Activated T-cell treated with anti-CD3 and anti-CD28 coated beads, Interleukin-2, amount 50 U/mL, for 24 hours (primary cell): ENCODE results near the gene ZFYVE26.

ENCODE experiments used
- DNase-seq: peaks from one replicate; pipeline ENCODE4 v3.0.0-alpha.2; 2020
- H3K27ac Mint-ChIP-seq: 2 replicates; pipeline ENCODE4 v1.8.0; 2020; ENCODE audit warnings: mild to moderate bottlenecking, mixed read lengths
- H3K27me3 Mint-ChIP-seq: 2 replicates; pipeline ENCODE4 v1.8.0; 2020; ENCODE audit warnings: mixed read lengths
- H3K36me3 Mint-ChIP-seq: 2 replicates; pipeline ENCODE4 v1.8.0; 2020; ENCODE audit warnings: low read depth, mixed read lengths
- H3K4me1 Mint-ChIP-seq: 2 replicates; pipeline ENCODE4 v1.8.0; 2020; ENCODE audit warnings: low read depth, mixed read lengths
- H3K4me3 Mint-ChIP-seq: 2 replicates; pipeline ENCODE4 v1.8.0; 2020; ENCODE audit warnings: mild to moderate bottlenecking, moderate library complexity, mixed read lengths
- H3K9me3 Mint-ChIP-seq: 2 replicates; pipeline ENCODE4 v1.8.0; 2020; ENCODE audit warnings: mixed read lengths

The ZFYVE26 gene

GRCh38 chr14:67816326-67817002 is at the start of gene ZFYVE26:
TSS of gene ZFYVE26 (minus strand) at chr14:67816590. CDS start at chr14:67815963, 627 bp downstream.
- Mint-ChIP-seq H3K4me1 (peaks cover 55% of the 10 kb centered on the region), H3K9me3 (no peaks in the 10 kb centered on the region), H3K27me3 (no peaks in the 10 kb centered on the region), H3K4me3 (peak within 1 kb of the TSS; percentile 96), H3K36me3 (peaks cover 40% of the 10 kb centered on the region), H3K27ac (peak within 1 kb of the TSS; percentile 98)
- peak; percentile 85 for DNase-seq

DNA sequence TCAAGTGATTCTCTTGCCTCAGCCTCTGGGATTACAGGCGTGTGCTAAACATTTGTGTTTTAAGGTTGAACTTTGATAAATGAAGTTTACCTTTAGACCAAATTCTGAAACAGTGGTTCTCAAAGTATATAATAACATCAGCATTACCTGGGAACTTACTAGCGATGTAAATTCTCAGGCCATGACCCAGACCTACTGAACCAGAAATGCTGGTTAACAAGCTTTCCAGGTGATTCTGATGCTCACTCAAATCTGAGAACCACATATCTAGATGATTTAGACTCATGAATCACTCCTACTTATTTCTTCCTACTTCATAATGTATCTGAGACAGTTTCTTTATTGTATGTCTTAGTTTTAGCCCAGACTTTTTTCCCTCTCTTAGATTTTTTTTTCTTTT is 46.8 kb upstream of the ZFYVE26 start:
- peaks cover 31% of the 10 kb centered on the region for H3K36me3 Mint-ChIP-seq
- no peak overlapping the region for H3K4me3 Mint-ChIP-seq
- H3K4me1 Mint-ChIP-seq = peaks cover 9% of the 10 kb centered on the region
- no peaks in the 10 kb centered on the region for H3K9me3 Mint-ChIP-seq
- no peak overlapping the region for H3K27ac Mint-ChIP-seq
- no peaks in the 10 kb centered on the region for H3K27me3 Mint-ChIP-seq
- no peak for DNase-seq

GRCh38 chr14:67859169-67859749 is 42.9 kb upstream of the ZFYVE26 start:
- H3K36me3 Mint-ChIP-seq = no peaks in the 10 kb centered on the region
- DNase-seq = no peak
- H3K4me1 Mint-ChIP-seq = peaks cover 9% of the 10 kb centered on the region
- H3K4me3 Mint-ChIP-seq = no peak overlapping the region
- H3K27me3 Mint-ChIP-seq = no peaks in the 10 kb centered on the region
- H3K27ac Mint-ChIP-seq = no peak overlapping the region
- no peaks in the 10 kb centered on the region for H3K9me3 Mint-ChIP-seq

GRCh38 chr14:67857778-67858350 is 41.5 kb upstream of the ZFYVE26 start:
- no peak for DNase-seq
- H3K27ac Mint-ChIP-seq = no peak overlapping the region
- no peaks in the 10 kb centered on the region for H3K36me3 Mint-ChIP-seq
- peaks cover 10% of the 10 kb centered on the region for H3K4me1 Mint-ChIP-seq
- no peaks in the 10 kb centered on the region for H3K27me3 Mint-ChIP-seq
- no peak overlapping the region for H3K4me3 Mint-ChIP-seq
- H3K9me3 Mint-ChIP-seq = no peaks in the 10 kb centered on the region

- H3K9me3 Mint-ChIP-seq = no peaks in the 10 kb centered on the region
- no peak for DNase-seq
- H3K27me3 Mint-ChIP-seq = no peaks in the 10 kb centered on the region
- no peaks in the 10 kb centered on the region for H3K36me3 Mint-ChIP-seq
- H3K27ac Mint-ChIP-seq = no peak overlapping the region
- no peak overlapping the region for H3K4me3 Mint-ChIP-seq
- H3K4me1 Mint-ChIP-seq = peaks cover 10% of the 10 kb centered on the region
Observed at GRCh38 chr14:67856827-67857226, 40.4 kb upstream of the ZFYVE26 start.

DNA sequence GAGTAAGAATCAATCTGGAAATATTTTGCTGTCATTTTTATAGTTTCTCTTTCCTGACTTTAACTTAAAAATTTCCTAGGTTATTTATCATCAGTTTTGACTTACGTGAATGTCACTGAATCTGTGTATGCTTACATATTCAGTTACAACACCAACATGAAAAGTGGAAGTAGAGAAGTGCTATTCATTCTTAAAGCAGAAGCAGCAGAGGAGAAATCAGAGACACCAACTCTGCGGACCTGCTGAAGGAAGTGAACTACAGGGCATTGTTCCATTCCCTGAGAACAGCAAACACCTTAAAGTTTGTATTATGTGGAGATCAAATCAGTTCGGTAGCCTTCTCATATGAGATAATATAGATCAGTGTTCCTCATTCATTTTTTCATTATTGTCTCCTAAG is 37.3 kb upstream of the ZFYVE26 start:
- DNase-seq = no peak
- peaks cover 4% of the 10 kb centered on the region for H3K4me1 Mint-ChIP-seq
- H3K9me3 Mint-ChIP-seq = no peaks in the 10 kb centered on the region
- no peaks in the 10 kb centered on the region for H3K36me3 Mint-ChIP-seq
- H3K27me3 Mint-ChIP-seq = no peaks in the 10 kb centered on the region
- H3K27ac Mint-ChIP-seq = no peak overlapping the region
- H3K4me3 Mint-ChIP-seq = no peak overlapping the region

DNA sequence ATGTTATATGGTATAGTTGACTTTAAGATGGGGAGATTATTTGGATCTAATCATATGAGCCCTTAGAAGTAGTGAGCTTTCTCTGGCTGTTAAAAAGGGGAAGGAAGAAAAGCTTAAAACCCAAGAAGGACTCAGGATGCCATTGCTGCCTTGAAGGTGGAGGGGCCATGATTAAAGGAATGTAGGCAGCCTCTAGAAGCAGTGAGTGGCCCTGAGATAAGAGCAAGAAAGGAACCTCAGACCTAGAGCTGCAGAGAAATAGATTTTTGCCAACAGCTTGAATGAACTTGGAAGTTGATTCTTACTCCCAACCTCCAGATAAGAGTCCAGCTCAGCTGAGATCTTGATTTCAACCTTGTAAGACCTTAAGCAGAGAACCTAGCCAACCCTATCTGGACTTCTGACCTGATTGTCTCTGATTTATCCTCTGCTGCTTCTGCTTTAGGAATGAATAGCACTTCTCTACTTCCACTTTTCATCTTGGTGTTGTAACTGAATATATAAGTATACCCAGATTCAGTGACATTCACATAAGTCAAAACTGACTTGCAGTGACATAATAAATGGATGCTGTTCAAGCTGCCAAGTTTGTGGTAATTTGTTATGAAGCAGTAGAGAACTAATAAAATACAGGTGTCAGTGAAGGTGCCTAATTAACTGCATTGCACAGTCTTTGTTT is 36.7 kb upstream of the ZFYVE26 start:
- H3K9me3 Mint-ChIP-seq = peaks cover 5% of the 10 kb centered on the region
- no peak overlapping the region for H3K27ac Mint-ChIP-seq
- peaks cover 4% of the 10 kb centered on the region for H3K36me3 Mint-ChIP-seq
- no peak for DNase-seq
- H3K4me1 Mint-ChIP-seq = peaks cover 4% of the 10 kb centered on the region
- no peaks in the 10 kb centered on the region for H3K27me3 Mint-ChIP-seq
- no peak overlapping the region for H3K4me3 Mint-ChIP-seq

- Mint-ChIP-seq H3K9me3 (peaks cover 5% of the 10 kb centered on the region), H3K36me3 (peaks cover 11% of the 10 kb centered on the region), H3K27ac (no peak overlapping the region), H3K27me3 (no peaks in the 10 kb centered on the region), H3K4me1 (peaks cover 4% of the 10 kb centered on the region), H3K4me3 (no peak overlapping the region)
- DNase-seq = no peak
Observed at GRCh38 chr14:67851785-67852410, 35.5 kb upstream of the ZFYVE26 start.

GRCh38 chr14:67850066-67850830 is 33.9 kb upstream of the ZFYVE26 start:
- DNase-seq = no peak
- Mint-ChIP-seq H3K4me1 (peaks cover 4% of the 10 kb centered on the region), H3K27me3 (no peaks in the 10 kb centered on the region), H3K36me3 (peaks cover 14% of the 10 kb centered on the region), H3K27ac (no peak overlapping the region), H3K4me3 (no peak overlapping the region), H3K9me3 (peaks cover 7% of the 10 kb centered on the region)

DNA sequence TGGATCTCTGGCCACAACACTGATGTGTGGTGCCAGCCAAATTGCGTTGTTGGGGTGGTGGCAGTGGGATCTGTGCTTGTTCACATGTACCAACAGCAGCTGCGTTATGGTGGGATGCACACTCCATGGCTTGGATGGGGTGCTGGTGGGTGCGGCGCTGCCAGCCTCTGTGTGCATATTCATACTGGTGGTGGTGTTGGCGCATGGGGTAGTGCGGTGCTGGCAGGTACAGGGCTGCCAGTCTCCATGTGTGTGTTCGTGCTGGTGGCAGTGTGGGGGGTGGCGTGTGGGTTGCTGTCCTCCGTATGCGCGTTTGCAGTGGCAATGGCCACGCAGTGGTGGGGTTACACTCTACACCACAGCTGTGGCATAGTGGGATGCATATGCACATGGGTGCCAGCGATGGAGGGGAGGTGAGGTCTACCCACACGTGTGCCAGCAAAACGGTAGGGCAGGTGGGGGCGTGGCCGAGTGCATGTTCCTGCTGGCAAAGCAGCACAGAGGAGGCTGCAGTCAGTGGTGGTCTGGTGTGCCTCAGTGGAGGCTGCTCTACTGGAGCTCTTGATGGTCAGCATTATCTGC is 29.7 kb upstream of the ZFYVE26 start:
- DNase-seq = no peak
- Mint-ChIP-seq H3K9me3 (peaks cover 7% of the 10 kb centered on the region), H3K4me1 (peaks cover 4% of the 10 kb centered on the region), H3K27ac (no peak overlapping the region), H3K36me3 (peaks cover 18% of the 10 kb centered on the region), H3K27me3 (no peaks in the 10 kb centered on the region), H3K4me3 (no peak overlapping the region)

- no peak overlapping the region for H3K27ac Mint-ChIP-seq
- no peaks in the 10 kb centered on the region for H3K4me1 Mint-ChIP-seq
- DNase-seq = no peak
Observed at GRCh38 chr14:67837011-67837624, 20.7 kb upstream of the ZFYVE26 start.

GRCh38 chr14:67835596-67835995 is 19.2 kb upstream of the ZFYVE26 start:
- no peak for DNase-seq
- H3K4me1 Mint-ChIP-seq = no peaks in the 10 kb centered on the region
- H3K27ac Mint-ChIP-seq = no peak overlapping the region
- no peak overlapping the region for H3K4me3 Mint-ChIP-seq
- H3K27me3 Mint-ChIP-seq = no peaks in the 10 kb centered on the region
- H3K36me3 Mint-ChIP-seq = peaks cover 23% of the 10 kb centered on the region
- no peaks in the 10 kb centered on the region for H3K9me3 Mint-ChIP-seq

More at GRCh38 chr14:67837011-67837624, 20.7 kb upstream of the ZFYVE26 start:
- H3K27me3 Mint-ChIP-seq = no peaks in the 10 kb centered on the region
- H3K4me3 Mint-ChIP-seq = no peak overlapping the region
- H3K9me3 Mint-ChIP-seq = no peaks in the 10 kb centered on the region
- H3K36me3 Mint-ChIP-seq = peaks cover 23% of the 10 kb centered on the region

DNA sequence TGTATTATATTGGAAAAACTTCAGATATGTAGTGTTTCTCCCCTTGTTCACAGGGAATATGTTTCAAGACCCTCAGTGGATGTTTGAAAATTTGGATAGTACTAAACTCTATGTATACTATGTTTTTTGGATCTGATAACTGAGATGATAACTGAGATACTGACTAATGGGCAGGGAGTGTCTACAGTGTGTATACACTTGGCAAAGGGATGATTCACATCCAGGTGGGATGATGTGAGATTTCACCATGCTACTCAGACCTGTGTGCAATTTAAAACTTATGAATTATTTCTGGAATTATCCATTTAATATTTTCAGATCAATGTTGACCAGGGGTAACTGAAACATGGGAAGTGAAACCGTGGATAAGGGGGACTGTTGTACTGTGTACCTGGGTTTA is 17.0 kb upstream of the ZFYVE26 start:
- no peaks in the 10 kb centered on the region for H3K9me3 Mint-ChIP-seq
- H3K36me3 Mint-ChIP-seq = peaks cover 35% of the 10 kb centered on the region
- H3K4me1 Mint-ChIP-seq = no peaks in the 10 kb centered on the region
- no peak for DNase-seq
- H3K27ac Mint-ChIP-seq = no peak overlapping the region
- H3K27me3 Mint-ChIP-seq = no peaks in the 10 kb centered on the region
- H3K4me3 Mint-ChIP-seq = no peak overlapping the region
